HepG2 (cell line): ENCODE data around the gene RFX2. TPM values are rescaled to one million over a fixed set of nuclear protein-coding genes. Genes with fewer than 3 reads are reported as not detected.
A peak's percentile ranks its signal among the peaks of the same experiment; 100 is the strongest.

Experiments
- ATAC-seq: fragments of 200-7000 bp; cut with Tn5 transposase; 3 replicates; pipeline ENCODE4 v1.9.1; 2020; ENCODE audit warnings: mild to moderate bottlenecking, moderate library complexity
- BruUV-seq: library from RNA; stranded (reverse); fragments of 400-500 nt; replicated peaks from 2 replicates; lab custom pipeline; 2021; lab: Mats Ljungman, UMichigan
- CTCF ChIA-PET: fragments of 300-600 bp; formaldehyde crosslinking; extraction: SDS; loops from one replicate; lab custom pipeline; 2021; ENCODE audit warnings: low total read pairs, inconsistent platforms, low intra/inter-chr PET ratio; lab: Yijun Ruan, JAX
- POLR2A ChIA-PET: fragments of 350-600 bp; sonication (Branson Sonifier 250); formaldehyde crosslinking; loops from one replicate; lab custom pipeline; 2020; ENCODE audit warnings: antibody characterized with exemption, inconsistent platforms; lab: Yijun Ruan, JAX
- DNase-seq: peaks from one replicate; pipeline ENCODE4 v3.0.0-alpha.2; 2015; ENCODE audit warnings: low spot score
- FAIRE-seq: peaks from 3 replicates; lab custom pipeline; 2011; peaks lifted over from hg19 to GRCh38; lab: Jason Lieb, UNC
- H2AFZ ChIP-seq: one replicate; pipeline ENCODE4 v1.6.1; 2011; ENCODE audit warnings: low read length, inconsistent platforms
- H3K27ac ChIP-seq: fragments of 300-600 bp; 3 replicates; pipeline ENCODE4 v1.8.0; 2011; ENCODE audit warnings: mixed run types, mild to moderate bottlenecking, mixed read lengths, low read length, inconsistent platforms; ENCODE audit not compliant: insufficient read depth; ENCODE audit errors: extremely low read length
- H3K27me3 ChIP-seq, 2 experiments: fragments of 200-600 bp in 1 of 2; 2 replicates in 1 of 2; 3 replicates in 1 of 2; pipeline versions ENCODE4 v1.6.0 to v1.8.0; 2011; ENCODE audit warnings: low read length in 2 of 2, mild to moderate bottlenecking in 2 of 2, moderate library complexity in 2 of 2, inconsistent platforms in 1 of 2; ENCODE audit not compliant: insufficient read depth in 2 of 2, control insufficient read depth in 1 of 2
- H3K36me3 ChIP-seq, 2 experiments: fragments of 200-600 bp in 1 of 2; replicated peaks in 1 of 2; 2 replicates in 1 of 2; 3 replicates in 1 of 2; pipeline versions ENCODE4 v1.5.1 to v1.8.0; 2011; ENCODE audit warnings: low read length in 2 of 2, inconsistent platforms in 1 of 2; ENCODE audit not compliant: insufficient read depth in 2 of 2, control insufficient read depth in 1 of 2
- H3K4me1 ChIP-seq: 2 replicates; pipeline ENCODE4 v1.5.1; 2012; ENCODE audit warnings: low read length, inconsistent platforms; ENCODE audit not compliant: insufficient read depth
- H3K4me2 ChIP-seq: 2 replicates; pipeline ENCODE4 v1.6.0; 2011; ENCODE audit warnings: low read depth, low read length, inconsistent platforms
- H3K4me3 ChIP-seq, 3 experiments: fragments of 200-600 bp in 1 of 3; sonication (generic), shearing (Covaris generic) in 1 of 3; replicated peaks in 1 of 3; 2 replicates each; pipeline ENCODE4 v1.5.1; 2011 to 2016; ENCODE audit warnings: low read length in 3 of 3, inconsistent platforms in 2 of 3, low read depth in 2 of 3, mild to moderate bottlenecking in 2 of 3, control low read depth in 1 of 3, mixed read lengths in 1 of 3; ENCODE audit not compliant: insufficient read depth in 1 of 3
- H3K79me2 ChIP-seq: one replicate; pipeline ENCODE4 v1.6.1; 2011; ENCODE audit warnings: low read length, inconsistent platforms; ENCODE audit not compliant: insufficient read depth
- H3K9ac ChIP-seq: 2 replicates; pipeline ENCODE4 v1.6.0; 2011; ENCODE audit warnings: mild to moderate bottlenecking, low read depth, low read length, inconsistent platforms; ENCODE audit not compliant: insufficient read depth
- H3K9me3 ChIP-seq: 2 replicates; pipeline ENCODE4 v1.5.1; 2012; ENCODE audit warnings: mild to moderate bottlenecking, low read length
- H4K20me1 ChIP-seq: 2 replicates; pipeline ENCODE4 v1.6.0; 2011; ENCODE audit warnings: inconsistent platforms, mild to moderate bottlenecking, low read length, moderate library complexity; ENCODE audit not compliant: insufficient read depth
- ELF4 ChIP-seq: sonication (generic); formaldehyde crosslinking; IDR thresholded peaks from 2 replicates; pipeline ENCODE4 v1.5.0; 2020; ENCODE audit warnings: missing genetic modification reagents, mild to moderate bottlenecking, moderate library complexity, borderline replicate concordance
- ERF ChIP-seq: IDR thresholded peaks from 2 replicates; pipeline ENCODE4 v1.6.1; 2018; ENCODE audit warnings: missing biosample characterization, missing genetic modification reagents
- HIVEP1 ChIP-seq: sonication (generic); formaldehyde crosslinking; IDR thresholded peaks from 2 replicates; pipeline ENCODE4 v1.4.0; 2020; ENCODE audit warnings: mild to moderate bottlenecking, missing genetic modification reagents
- MIER2 ChIP-seq: IDR thresholded peaks from 2 replicates; pipeline ENCODE4 v1.6.1; 2016; ENCODE audit warnings: missing biosample characterization, missing genetic modification reagents
- NAIF1 ChIP-seq: sonication (generic); formaldehyde crosslinking; IDR thresholded peaks from 2 replicates; pipeline ENCODE4 v1.5.0; 2020; ENCODE audit warnings: mild to moderate bottlenecking, missing genetic modification reagents, borderline replicate concordance
- REST ChIP-seq, 2 experiments: IDR thresholded peaks; 2 replicates each; pipeline ENCODE4 v1.6.1; 2011 to 2012; ENCODE audit warnings: low read length in 2 of 2, borderline replicate concordance in 1 of 2, low read depth in 1 of 2, mild to moderate bottlenecking in 1 of 2, moderate library complexity in 1 of 2
- ZFP36L2 ChIP-seq: sonication (generic); formaldehyde crosslinking; IDR thresholded peaks from 2 replicates; pipeline ENCODE4 v1.4.0; 2020; ENCODE audit warnings: missing genetic modification reagents
- ZFP90 ChIP-seq: sonication (generic); formaldehyde crosslinking; IDR thresholded peaks from 2 replicates; pipeline ENCODE4 v1.8.0; 2022; ENCODE audit warnings: missing genetic modification reagents, mild to moderate bottlenecking, inconsistent platforms, borderline replicate concordance
- ZNF317 ChIP-seq: sonication (generic); formaldehyde crosslinking; IDR thresholded peaks from 2 replicates; pipeline ENCODE4 v1.5.0; 2020; ENCODE audit warnings: mild to moderate bottlenecking, missing genetic modification reagents
- WGBS: methylation state at CpG from one replicate; pipeline ENCODE4 v1.1.6; 2017; ENCODE audit warnings: low lambda C conversion rate; 5-methylcytosine and 5-hydroxymethylcytosine counted together
- in situ Hi-C: cut with HindIII; loops from 2 replicates; pipeline ENCODE4 v1.10.0; 2017; ENCODE audit warnings: low pct_unique_long_range_greater_than_20kb; ENCODE audit not compliant: extremely low pct_ligation_motif_present
- intact Hi-C: fragments of 100-400 bp; cut with micrococcal nuclease; formaldehyde crosslinking; loops from one replicate; pipeline ENCODE4 v1.10.0; 2022; ENCODE audit not compliant: unreplicated experiment
- polyA plus RNA-seq, 8 experiments: library from polyadenylated mRNA; depleted of rRNA in 3 of 8; stranded (reverse) in 7 of 8; unstranded in 1 of 8; fragments of >200 nt; fragmentation: Illumina TruSeq in 4 of 8; extraction: Trizol in 4 of 8; gene quantifications; 2 replicates each; pipeline versions ENCODE4 v1.2.1 to v1.2.3, GENCODE V29; 2011 to 2016; ENCODE audit warnings: low read depth in 4 of 8, missing spikeins in 1 of 8, mixed read lengths in 1 of 8; ENCODE audit not compliant: insufficient read depth in 1 of 8
- total RNA-seq, 5 experiments: library from RNA; depleted of rRNA; stranded (reverse); fragments of >200 nt; fragmentation: Illumina TruSeq; extraction: Trizol; gene quantifications; 2 replicates each; pipeline ENCODE4 v1.2.3, GENCODE V29; 2016; ENCODE audit warnings: low read depth in 1 of 5
- TF ChIP-seq, protein P1 (sequence below): IDR thresholded peaks from 2 replicates; pipeline ENCODE4 v1.6.1; 2018; ENCODE audit warnings: missing genetic modification reagents

The RFX2 gene
- total and polyA plus RNA-seq, 2 of the 13 experiments (the other 11 are each of a cell fraction or from before 2014, with no cell fraction given): 2.8 to 3.3 TPM

DNA sequence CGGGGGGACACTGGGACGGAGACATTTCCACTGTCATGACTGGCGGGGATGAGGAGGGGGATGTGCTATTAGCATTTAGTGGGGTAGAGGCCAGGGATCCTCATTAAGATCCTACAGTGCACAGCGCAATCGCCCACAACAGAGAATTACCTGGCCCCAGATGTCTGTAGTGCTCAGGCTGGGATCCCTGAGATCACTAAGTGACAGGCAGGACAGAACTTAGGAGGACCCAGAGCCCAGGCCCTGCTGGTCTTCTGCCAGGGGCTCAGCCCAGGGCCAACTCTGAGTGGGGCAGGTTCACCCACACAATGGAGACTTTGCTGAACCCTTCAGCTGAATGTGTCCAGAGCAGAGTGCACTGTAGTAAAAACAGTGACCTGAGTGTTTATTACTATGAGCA is 136.9 kb downstream of the RFX2 start:
- H2AFZ ChIP-seq: no peak overlapping the region
- intact Hi-C loops (no loop called here), in situ Hi-C loops (no loop called here)
- no peak overlapping the region for H3K4me2 ChIP-seq
- no peak overlapping the region for H3K4me3 ChIP-seq
- H4K20me1 ChIP-seq: peaks cover 45% of the 10 kb centered on the region
- CTCF ChIA-PET: no interaction called here
- DNase-seq: no peak
- POLR2A ChIA-PET: interaction anchor here (2.9 kb wide), 1 partner anchor 11 kb away, joined by 9 read pairs; no protein-coding TSS in a partner anchor
- no peak for FAIRE-seq
- peaks cover 95% of the 10 kb centered on the region for H3K79me2 ChIP-seq
- H3K27me3 ChIP-seq: no peaks in the 10 kb centered on the region; a peak in 1 of 5 replicates
- H3K9ac ChIP-seq: no peak overlapping the region
- TF ChIP-seq ZNF317 (CRISPR knock-in tag) (0 out of 2 replicates have a peak, but pooled peaks have one; percentile 48), ZFP36L2 (no peak)
- no peak for ATAC-seq
- BruUV-seq: no TSS peak
- 87% methylated on average over 3 of the region's 5 CpGs for WGBS
- H3K27ac ChIP-seq: peak overlapping the region; percentile 5
- no peaks in the 10 kb centered on the region for H3K9me3 ChIP-seq
- peaks cover 10 to 42% of the 10 kb centered on the region in 2 experiments; a peak in 4 of 5 replicates for H3K36me3 ChIP-seq
- peaks cover 86% of the 10 kb centered on the region for H3K4me1 ChIP-seq

- H4K20me1 ChIP-seq: peaks cover 50% of the 10 kb centered on the region
- FAIRE-seq: no peak
- WGBS: 92% methylated on average over 9 of the region's 9 CpGs
Measured at GRCh38 chr19:5972355-5972731, 138.0 kb downstream of the RFX2 start.

More at GRCh38 chr19:5972355-5972731, 138.0 kb downstream of the RFX2 start:
- in situ Hi-C loops: no loop called here
- Histone ChIP-seq H2AFZ (no peak overlapping the region), H3K27me3 (no peaks in the 10 kb centered on the region; a peak in 1 of 5 replicates), H3K27ac (no peak overlapping the region), H3K9me3 (no peaks in the 10 kb centered on the region), H3K4me2 (0 out of 2 replicates have a peak overlapping the region, but pooled peaks have one; percentile 23), H3K4me3 (no peak overlapping the region), H3K79me2 (peaks cover 98% of the 10 kb centered on the region), H3K4me1 (peaks cover 94% of the 10 kb centered on the region), H3K36me3 (peaks cover 10 to 49% of the 10 kb centered on the region in 2 experiments; a peak in 4 of 5 replicates), H3K9ac (no peak overlapping the region)
- ChIA-PET POLR2A (interaction anchor here (1.2 to 2.9 kb wide), 3 partner anchors 10 to 68 kb away, joined by 3 to 9 read pairs (median 4); partner anchors contain the start of gene VMAC), CTCF (no interaction called here)
- no peak for TF ChIP-seq ERF
- TF ChIP-seq, protein P1, sequence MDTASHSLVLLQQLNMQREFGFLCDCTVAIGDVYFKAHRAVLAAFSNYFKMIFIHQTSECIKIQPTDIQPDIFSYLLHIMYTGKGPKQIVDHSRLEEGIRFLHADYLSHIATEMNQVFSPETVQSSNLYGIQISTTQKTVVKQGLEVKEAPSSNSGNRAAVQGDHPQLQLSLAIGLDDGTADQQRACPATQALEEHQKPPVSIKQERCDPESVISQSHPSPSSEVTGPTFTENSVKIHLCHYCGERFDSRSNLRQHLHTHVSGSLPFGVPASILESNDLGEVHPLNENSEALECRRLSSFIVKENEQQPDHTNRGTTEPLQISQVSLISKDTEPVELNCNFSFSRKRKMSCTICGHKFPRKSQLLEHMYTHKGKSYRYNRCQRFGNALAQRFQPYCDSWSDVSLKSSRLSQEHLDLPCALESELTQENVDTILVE (CRISPR knock-in tag): no peak
- TF ChIP-seq ELF4 (CRISPR knock-in tag): no peak
- TF ChIP-seq MIER2 (CRISPR knock-in tag): peak; percentile 73; the same call in 1 of the 2 replicates
- no peak for TF ChIP-seq ZFP90 (CRISPR knock-in tag)
- peak; percentile 37 to 90 for TF ChIP-seq REST (IDR thresholded peaks at IDR 0.05; ENCODE audit: borderline replicate concordance in 1 of 2, low read depth in 1 of 2, low read length in 2 of 2)
- TF ChIP-seq HIVEP1 (CRISPR knock-in tag): no peak
- TF ChIP-seq NAIF1 (CRISPR knock-in tag): no peak
- ATAC-seq (no peak), DNase-seq (no peak)
- intact Hi-C loops: no loop called here
- BruUV-seq: no TSS peak
